Muscle layer of colon (tissue), 2 donors: ENCODE results near the gene PTMA.

Source experiments
- H3K27ac ChIP-seq: one replicate; pipeline ENCODE4 v1.7.0; 2013; ENCODE audit warnings: low read depth, mild to moderate bottlenecking, low read length, moderate library complexity
- H3K27me3 ChIP-seq, 2 donors: one replicate each; pipeline ENCODE4 v1.7.0; 2013; ENCODE audit warnings: low read length in 2 of 2, mild to moderate bottlenecking in 2 of 2; ENCODE audit not compliant: insufficient read depth in 2 of 2, control insufficient read depth in 1 of 2
- H3K36me3 ChIP-seq: one replicate; pipeline ENCODE4 v1.7.0; 2013; ENCODE audit warnings: mild to moderate bottlenecking, low read length; ENCODE audit not compliant: insufficient read depth
- H3K4me1 ChIP-seq: one replicate; pipeline ENCODE4 v1.7.0; 2013; ENCODE audit warnings: mild to moderate bottlenecking, low read length; ENCODE audit not compliant: insufficient read depth
- H3K4me3 ChIP-seq, 2 donors: one replicate each; pipeline ENCODE4 v1.7.0; 2013; ENCODE audit warnings: low read length in 2 of 2, low read depth in 1 of 2, mild to moderate bottlenecking in 1 of 2, moderate library complexity in 1 of 2
- H3K9ac ChIP-seq: one replicate; pipeline ENCODE4 v1.7.0; 2013; ENCODE audit warnings: low read length
- H3K9me3 ChIP-seq: one replicate; pipeline ENCODE4 v1.7.0; 2013; ENCODE audit warnings: mild to moderate bottlenecking, low read length
- donor health status: abdominal sarcoma.
- donor health status: Adenocarcinoma of cecum.

PTMA gene

GRCh38 chr2:231752061-231752460, 43.7 kb downstream of the PTMA start:
- H3K9me3 ChIP-seq: no peaks in the 10 kb centered on the region
- no peak overlapping the region for H3K27ac ChIP-seq
- H3K27me3 ChIP-seq: no peaks in the 10 kb centered on the region
- no peak overlapping the region for H3K4me3 ChIP-seq
- H3K9ac ChIP-seq: no peak overlapping the region
- no peaks in the 10 kb centered on the region for H3K4me1 ChIP-seq
- H3K36me3 ChIP-seq: no peaks in the 10 kb centered on the region

GRCh38 chr2:231761735-231762134, 53.4 kb downstream of the PTMA start:
- Histone ChIP-seq H3K4me3 (no peak overlapping the region), H3K27me3 (no peaks in the 10 kb centered on the region), H3K27ac (no peak overlapping the region), H3K4me1 (no peaks in the 10 kb centered on the region), H3K9ac (no peak overlapping the region), H3K36me3 (no peaks in the 10 kb centered on the region), H3K9me3 (no peaks in the 10 kb centered on the region)
